RWPE1 (cell line): ENCODE results near the gene LNPEP.

Source experiments
- CTCF ChIA-PET: fragments of 350-600 bp; sonication (Branson Sonifier 250); formaldehyde crosslinking; extraction: SDS; loops from one replicate; lab custom pipeline; 2021; lab: Yijun Ruan, JAX
- POLR2A ChIA-PET: fragments of 400-600 bp; formaldehyde crosslinking; extraction: SDS; loops from one replicate; lab custom pipeline; 2020; ENCODE audit warnings: antibody characterized with exemption; ENCODE audit not compliant: low non-redundant PET; lab: Yijun Ruan, JAX
- DNase-seq: peaks from one replicate; pipeline ENCODE4 v3.0.0; 2012; ENCODE audit warnings: low spot score
- H3K27ac ChIP-seq: fragments of 450-650 bp; 2 replicates; pipeline ENCODE4 v1.5.1; 2017
- CTCF ChIP-seq: fragments of 450-650 bp; conservative IDR thresholded peaks from 2 replicates; pipeline ENCODE4 v1.5.1; 2017; ENCODE audit warnings: low read depth, mild to moderate bottlenecking

LNPEP gene

DNA sequence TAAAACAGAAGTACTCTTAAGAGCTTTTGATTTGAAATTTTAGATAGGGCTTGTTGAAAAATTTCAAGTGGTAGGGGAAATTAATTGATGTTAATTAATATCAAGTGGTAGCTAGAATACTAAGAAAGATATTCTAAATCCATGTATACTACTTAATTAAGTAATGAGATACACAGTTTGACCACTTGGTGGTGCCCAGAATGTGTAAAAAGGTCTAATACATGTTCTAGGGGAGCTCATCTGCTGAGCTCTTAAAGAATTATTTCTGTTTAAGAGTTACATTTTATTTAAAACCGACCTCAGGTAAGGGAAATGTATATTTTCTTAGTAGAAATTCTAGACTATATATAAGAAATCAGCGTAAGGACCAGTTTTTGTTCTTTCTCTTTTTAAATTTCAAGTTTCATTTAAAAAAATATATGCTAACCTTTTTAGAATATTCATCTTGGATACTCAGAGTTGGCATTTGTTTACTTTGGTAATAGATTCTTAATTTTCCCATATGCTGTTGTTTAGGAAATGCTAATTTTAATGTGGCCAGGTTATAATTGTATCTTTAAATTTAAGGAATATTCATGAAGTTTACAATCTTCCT, 61.5 kb downstream of the LNPEP start:
- peak; percentile 53 for DNase-seq
- ChIA-PET CTCF (interaction anchor here (0.6 to 1.6 kb wide), 14 partner anchors 8 to 1148 kb away, joined by 3 to 5 read pairs (median 4); partner anchors contain the start of gene ERAP2), POLR2A (no interaction called here)
- TF ChIP-seq CTCF = peak; percentile 66
- H3K27ac ChIP-seq = no peak overlapping the region

GRCh38 chr5:96999856-97000255, 64.0 kb downstream of the LNPEP start:
- ChIA-PET CTCF (interaction anchor here (0.5 kb wide), 1 partner anchor 1425 kb away, joined by 3 read pairs; no protein-coding TSS in a partner anchor), POLR2A (no interaction called here)
- no peak for TF ChIP-seq CTCF
- H3K27ac ChIP-seq = no peak overlapping the region
- no peak for DNase-seq

DNA sequence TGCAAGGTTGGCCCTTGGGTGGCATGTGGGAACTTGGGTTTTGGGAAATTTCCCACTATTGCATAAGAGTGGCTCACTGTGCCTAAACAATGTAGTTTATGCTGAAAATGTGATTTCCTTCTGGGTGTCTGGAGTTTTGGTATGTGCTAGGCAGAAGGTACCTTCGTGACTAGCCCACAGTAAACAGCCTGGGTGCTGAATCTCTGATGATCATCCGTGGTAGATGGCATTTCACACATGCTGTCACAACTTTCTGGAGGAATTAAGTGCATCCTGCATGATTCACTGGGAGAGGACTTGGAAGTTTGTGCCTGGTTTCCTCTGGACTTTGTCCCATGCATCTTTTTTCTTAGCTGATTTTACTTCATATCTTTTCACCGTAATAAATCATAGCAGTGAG, 64.5 kb downstream of the LNPEP start:
- POLR2A ChIA-PET = no interaction called here
- H3K27ac ChIP-seq = no peak overlapping the region
- CTCF ChIA-PET = no interaction called here
- no peak for TF ChIP-seq CTCF
- DNase-seq = no peak

GRCh38 chr5:97002983-97003382, 67.1 kb downstream of the LNPEP start:
- ChIA-PET CTCF (interaction anchor here (0.6 to 1.0 kb wide), 2 partner anchors 9 to 134 kb away, joined by 3 to 7 read pairs; no protein-coding TSS in a partner anchor), POLR2A (interaction anchor here (0.5 kb wide), 1 partner anchor 85 kb away, joined by 10 read pairs; no protein-coding TSS in a partner anchor)
- DNase-seq = no peak
- TF ChIP-seq CTCF = no peak
- H3K27ac ChIP-seq = no peak overlapping the region

- no peak for TF ChIP-seq CTCF
- H3K27ac ChIP-seq = no peak overlapping the region
- CTCF ChIA-PET = interaction anchor here (2.0 kb wide), 1 partner anchor 8 kb away, joined by 4 read pairs; no protein-coding TSS in a partner anchor
- no peak for DNase-seq
- POLR2A ChIA-PET = no interaction called here
These were observed 68.7 kb downstream of the LNPEP start for GRCh38 chr5:97004423-97005060.

DNA sequence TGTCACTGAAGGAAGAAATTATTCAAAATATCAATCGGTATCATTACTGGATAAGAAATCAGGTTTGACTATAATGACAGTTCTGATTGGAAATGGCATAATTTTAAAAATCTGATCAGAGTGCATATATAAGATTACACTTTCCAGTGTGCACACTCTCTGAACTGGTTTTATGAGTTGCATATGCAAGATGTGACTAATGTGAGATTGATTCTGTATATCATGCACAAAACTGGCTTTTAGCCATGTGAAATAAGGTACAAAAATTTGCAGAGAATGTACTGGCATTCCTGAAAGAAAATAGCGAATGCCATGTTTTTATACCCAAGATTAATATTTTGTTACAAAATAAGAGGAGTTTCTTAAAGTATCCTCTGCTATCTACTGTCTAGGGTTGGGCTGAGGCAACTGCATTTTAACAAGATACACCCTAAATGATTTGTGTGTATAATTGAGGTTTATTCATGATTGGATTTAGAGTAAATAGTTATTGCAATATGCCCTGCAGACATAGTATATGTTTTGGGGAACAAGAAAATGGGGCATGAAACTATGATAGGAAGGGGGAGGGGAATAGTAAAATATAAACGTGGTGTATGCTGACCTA, 70.7 kb downstream of the LNPEP start:
- no peak overlapping the region for H3K27ac ChIP-seq
- ChIA-PET CTCF (interaction anchor here (2.0 kb wide), 1 partner anchor 10 kb away, joined by 4 read pairs; no protein-coding TSS in a partner anchor), POLR2A (no interaction called here)
- no peak for TF ChIP-seq CTCF
- no peak for DNase-seq
